ENCODE results near the gene PRDM5.

GRCh38 chr4:120763650-120764049 lies 158.9 kb downstream of the PRDM5 start:
- TF ChIP-seq CEBPB (IDR thresholded peaks at IDR 0.05; ENCODE audit: borderline replicate concordance in 1 of 2, low read depth in 2 of 2, low read length in 2 of 2), result no peak
- no peak for TF ChIP-seq ELK1 (IDR thresholded peaks at IDR 0.05; ENCODE audit: low read depth, low read length)
- TF ChIP-seq ZBTB40 (IDR thresholded peaks at IDR 0.05; ENCODE audit: borderline replicate concordance), result no peak
- no peak for TF ChIP-seq SUPT20H (IDR thresholded peaks at IDR 0.05; ENCODE audit: borderline replicate concordance, control insufficient read depth, low read depth, low read length)
- no peak for TF ChIP-seq USF2 (IDR thresholded peaks at IDR 0.05; ENCODE audit: borderline replicate concordance, low read depth, low read length)
- TF ChIP-seq TCF3 (IDR thresholded peaks at IDR 0.05; ENCODE audit: borderline replicate concordance, insufficient read depth, low read depth, low read length), result no peak
- TF ChIP-seq CTCF (IDR thresholded peaks at IDR 0.05 in 2 of 3, conservative IDR thresholded peaks at IDR 0.05 in 1 of 3; ENCODE audit: control insufficient read depth in 2 of 3, extremely low read depth in 1 of 3, insufficient read depth in 1 of 3, low read depth in 3 of 3, low read length in 3 of 3), result no peak
- TF ChIP-seq ATF3 (IDR thresholded peaks at IDR 0.05; ENCODE audit: borderline replicate concordance, extremely low read depth, low read depth, low read length), result no peak
- no peak for TF ChIP-seq REST (IDR thresholded peaks at IDR 0.05; ENCODE audit: low read depth, low read length)
